Glomerular endothelial cell (primary cell): Measurements from ENCODE around the gene GALNT9. TPM values are rescaled to one million over a fixed set of nuclear protein-coding genes. Genes with fewer than 3 reads are reported as not detected.

Source experiments
- DNase-seq: peaks from one replicate; pipeline ENCODE4 v3.0.0-alpha.2; 2011; ENCODE audit warnings: low read depth, low spot score; ENCODE audit errors: extremely low read depth
- total RNA-seq: library from RNA; depleted of rRNA; stranded (reverse); fragments of >200 nt; gene quantifications from 2 replicates; pipeline ENCODE4 v1.2.3, GENCODE V29; 2015

The GALNT9 gene
- total RNA-seq, 1 donor from 2014 or later: 0.35 TPM

DNA sequence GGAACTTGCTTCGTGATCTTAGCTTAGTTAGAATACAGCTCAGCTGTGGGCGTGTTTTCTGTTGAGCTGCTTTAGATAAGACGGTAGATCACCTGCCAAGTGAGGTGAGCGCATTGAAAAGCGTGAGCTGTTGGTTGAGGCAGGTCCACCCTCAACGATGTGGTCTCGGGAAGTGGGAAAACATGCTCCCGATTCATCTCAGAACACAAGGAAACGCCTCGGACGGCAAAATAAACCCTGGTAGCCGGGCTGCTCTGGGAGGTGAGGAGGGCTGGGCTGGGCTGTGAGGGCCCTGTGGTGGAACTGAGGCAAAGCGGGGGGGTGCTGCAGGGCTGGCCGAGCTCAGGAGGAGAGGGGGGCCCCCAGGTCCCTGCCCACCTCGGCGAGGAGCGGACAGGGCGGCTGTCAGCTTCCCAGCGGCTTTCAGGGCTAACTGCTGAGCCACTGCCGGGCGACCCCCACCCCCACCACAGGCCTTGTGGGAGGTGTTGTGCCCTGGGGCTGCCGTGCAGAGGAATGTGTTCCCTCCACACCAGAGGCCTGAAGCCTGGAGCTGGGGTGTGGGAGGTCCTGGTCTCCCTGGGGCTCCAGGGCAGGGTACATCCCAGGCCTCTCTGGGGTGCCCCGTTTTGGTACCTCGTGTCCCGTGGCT, 154.4 kb downstream of the GALNT9 start:
- DNase-seq: no peak

GRCh38 chr12:132174015-132174838, 155.2 kb downstream of the GALNT9 start:
- no peak for DNase-seq

DNA sequence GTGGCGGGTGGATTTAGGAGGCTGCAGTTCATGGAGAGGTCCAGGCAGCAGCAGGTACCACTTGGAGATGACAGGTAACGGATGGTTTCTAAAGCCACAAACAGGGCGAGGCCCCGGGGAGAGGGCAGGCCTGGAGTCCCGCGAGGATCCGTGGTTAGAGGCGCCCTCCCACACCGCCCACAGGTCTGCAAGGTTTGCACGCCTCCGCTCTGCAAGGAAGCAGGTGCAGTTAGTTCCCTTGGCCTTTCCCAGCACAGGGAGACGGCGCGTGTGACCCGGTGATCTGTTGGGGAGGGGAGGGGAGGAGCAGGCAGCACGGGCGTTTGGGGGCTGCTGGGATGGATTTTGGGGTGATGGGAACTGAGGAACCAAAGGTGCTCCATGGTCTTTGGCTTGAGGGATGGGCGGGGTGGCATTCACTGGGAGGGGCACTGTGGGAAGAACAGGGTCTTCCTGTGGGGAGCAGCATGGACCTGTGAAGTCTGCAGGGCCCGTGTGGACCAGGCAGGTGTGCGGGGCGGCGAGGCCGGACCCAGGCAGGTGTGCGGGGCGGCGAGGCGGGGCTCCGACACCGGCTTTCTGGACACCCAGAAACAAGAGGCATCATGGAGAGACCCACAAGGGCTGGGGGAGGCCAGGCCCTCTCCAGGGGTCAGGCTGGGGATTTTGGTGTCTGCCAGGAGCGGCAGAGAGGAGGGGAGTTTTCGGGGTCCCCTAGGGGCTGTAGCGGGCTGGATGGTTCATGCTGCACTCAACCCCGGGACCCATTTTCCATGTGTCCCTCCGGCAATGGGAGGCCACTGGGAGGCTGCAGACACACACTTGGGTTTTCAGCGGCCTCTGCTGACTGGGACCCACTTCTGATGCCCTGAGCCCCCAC, 156.0 kb downstream of the GALNT9 start:
- no peak for DNase-seq

DNA sequence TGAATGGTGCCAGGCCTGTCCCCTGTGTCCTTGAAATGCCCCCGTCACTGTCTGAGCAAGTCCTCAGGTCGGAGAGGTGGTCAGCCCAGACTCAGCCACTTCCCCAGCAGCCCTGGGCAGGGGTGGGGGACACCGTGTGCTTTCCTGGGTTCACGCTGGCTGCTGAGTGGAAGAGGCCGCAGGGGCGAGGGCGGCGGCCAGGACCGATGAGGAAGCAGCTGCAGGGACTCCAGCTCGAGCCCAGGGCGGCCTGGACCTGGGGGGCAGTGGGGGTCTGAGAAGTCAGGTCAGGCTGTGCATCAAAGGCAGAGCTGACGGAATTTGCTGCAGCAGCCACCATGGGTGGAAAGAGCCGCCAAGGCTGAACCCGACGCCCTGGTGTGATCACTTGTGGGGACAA, 156.8 kb downstream of the GALNT9 start:
- DNase-seq: no peak

- DNase-seq: no peak
Measured at GRCh38 chr12:132171968-132172521, 157.3 kb downstream of the GALNT9 start.

DNA sequence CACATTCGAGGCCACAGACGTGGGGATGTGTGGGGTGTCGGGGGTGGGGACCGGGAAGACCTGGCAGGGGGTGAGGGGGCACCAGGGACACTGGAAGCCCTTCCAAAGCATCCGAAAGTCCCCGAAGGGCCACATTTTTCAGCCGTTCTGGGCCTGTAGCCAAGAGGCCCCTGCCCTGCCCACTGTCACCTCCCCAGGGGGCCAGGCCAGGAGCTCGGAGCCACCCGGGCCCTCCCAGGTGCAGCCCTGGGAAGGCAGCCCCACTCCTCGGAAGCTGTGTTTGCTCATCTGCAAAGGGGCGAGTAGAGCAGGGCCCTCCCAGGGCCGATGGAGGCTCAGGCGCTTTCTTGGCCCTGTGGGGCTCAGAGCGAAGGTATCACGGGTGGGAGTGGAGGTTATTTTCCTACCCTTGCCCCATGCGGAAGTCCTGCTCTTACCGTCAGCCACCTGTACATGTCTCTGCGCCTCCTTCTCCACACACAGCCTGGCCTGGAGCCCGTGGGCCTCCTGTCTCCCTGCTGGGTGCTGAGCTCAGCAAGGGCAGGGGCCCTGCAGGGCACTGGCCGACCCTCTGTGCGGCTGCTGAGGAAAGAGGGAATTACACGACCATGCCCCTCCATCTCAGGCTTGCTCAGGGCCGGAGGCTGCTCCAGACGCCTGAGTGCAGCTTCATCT, 158.0 kb downstream of the GALNT9 start:
- DNase-seq: no peak

- no peak for DNase-seq
Measured at GRCh38 chr12:132170637-132171292, 158.6 kb downstream of the GALNT9 start.

DNA sequence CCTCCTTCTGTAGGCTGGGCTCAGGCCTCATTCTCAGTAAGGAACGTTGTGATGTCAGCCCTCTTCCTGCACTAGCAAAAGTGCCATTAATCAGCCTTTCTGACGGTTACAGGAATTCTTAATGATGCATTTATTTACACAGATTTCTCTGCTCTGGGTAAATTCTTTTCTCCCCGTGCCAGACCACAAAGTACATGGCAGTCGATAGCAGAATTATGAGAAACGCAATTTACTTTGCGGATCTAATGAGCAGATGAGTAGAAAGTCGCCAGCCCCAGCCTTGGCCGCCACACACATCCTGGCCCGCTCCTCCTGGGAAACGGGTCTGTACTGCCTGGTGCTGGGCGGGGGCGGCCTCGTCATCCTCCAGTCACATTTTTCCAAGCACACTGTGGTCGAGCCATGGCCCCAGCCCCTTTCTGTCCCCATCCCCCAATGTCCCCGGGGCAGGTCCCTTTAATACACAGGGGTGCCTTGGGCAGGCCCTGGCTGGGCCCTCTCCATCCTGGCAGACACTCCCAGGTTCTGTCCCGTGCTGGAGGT, 159.2 kb downstream of the GALNT9 start:
- DNase-seq: peak; percentile 47

- DNase-seq: no peak
Measured at GRCh38 chr12:132169376-132169775, 160.0 kb downstream of the GALNT9 start.

DNA sequence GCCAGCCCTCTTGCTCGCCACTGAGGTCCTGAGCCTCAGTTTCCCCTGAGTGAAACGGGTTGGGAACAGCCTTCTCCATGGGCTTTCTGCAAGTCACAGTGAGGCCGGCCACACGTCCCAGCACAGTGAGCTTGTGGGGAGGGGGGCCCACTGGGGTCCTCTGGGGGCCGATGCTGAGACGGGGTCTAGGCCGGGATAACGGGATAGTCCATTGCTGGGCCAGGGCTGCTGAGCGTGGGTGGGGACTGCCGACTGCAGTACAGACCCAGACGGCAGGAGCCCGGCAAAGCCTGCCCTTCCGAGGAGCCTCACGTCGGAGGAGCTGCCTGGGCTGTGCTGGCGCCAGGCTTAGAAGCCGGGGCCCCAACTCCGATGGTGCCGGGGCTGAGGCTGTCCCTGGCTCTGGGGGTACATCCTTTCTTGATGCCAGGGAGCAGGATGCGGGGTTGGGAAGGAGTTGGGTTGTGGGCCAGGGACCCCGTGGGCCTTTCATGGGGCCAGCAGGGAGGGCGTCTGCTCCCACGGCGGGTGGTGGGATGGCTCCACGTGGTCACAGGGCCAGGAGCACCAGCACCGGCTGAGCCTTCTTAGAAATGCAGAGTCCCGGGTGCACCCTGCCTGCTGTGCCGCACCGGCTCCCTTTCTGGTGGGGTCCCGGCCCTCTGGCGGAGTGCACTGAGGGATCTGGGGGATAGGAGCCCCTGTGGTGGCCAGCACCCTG, 160.9 kb downstream of the GALNT9 start:
- DNase-seq: no peak

DNA sequence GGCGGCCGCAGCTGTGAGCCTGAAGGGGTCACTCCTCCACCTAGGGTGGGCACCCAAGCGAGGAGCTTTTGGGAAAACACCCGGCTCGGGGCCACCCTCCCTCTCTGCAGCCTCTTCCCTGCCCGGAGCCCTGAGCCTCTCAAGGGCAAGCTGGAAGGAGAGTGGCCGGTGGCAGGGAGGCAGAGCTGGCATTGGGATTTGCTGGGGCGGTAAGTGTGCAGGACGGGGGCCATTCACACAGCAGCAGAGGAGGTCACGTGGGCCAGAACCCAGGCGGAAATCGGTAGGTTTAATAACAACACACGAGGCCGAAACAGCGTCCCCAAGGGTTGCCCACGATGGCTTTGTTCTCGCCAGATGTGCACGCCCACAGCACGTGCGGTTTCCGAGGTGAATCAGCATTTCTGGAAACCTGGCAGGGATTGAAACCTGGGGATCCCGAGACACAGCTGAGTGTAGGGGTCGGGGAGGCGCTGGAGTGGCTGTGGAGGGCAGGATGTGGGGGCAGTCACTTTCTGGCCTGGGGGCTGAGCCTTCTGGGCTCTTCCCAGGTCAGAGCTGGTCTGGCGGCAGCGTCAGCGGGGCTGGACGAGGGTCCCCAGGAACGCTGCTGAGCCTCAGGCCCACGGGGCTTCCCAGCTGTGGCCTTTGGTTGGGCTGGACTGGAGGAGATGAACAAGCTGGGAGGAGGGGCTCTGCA, 161.6 kb downstream of the GALNT9 start:
- DNase-seq: no peak

DNA sequence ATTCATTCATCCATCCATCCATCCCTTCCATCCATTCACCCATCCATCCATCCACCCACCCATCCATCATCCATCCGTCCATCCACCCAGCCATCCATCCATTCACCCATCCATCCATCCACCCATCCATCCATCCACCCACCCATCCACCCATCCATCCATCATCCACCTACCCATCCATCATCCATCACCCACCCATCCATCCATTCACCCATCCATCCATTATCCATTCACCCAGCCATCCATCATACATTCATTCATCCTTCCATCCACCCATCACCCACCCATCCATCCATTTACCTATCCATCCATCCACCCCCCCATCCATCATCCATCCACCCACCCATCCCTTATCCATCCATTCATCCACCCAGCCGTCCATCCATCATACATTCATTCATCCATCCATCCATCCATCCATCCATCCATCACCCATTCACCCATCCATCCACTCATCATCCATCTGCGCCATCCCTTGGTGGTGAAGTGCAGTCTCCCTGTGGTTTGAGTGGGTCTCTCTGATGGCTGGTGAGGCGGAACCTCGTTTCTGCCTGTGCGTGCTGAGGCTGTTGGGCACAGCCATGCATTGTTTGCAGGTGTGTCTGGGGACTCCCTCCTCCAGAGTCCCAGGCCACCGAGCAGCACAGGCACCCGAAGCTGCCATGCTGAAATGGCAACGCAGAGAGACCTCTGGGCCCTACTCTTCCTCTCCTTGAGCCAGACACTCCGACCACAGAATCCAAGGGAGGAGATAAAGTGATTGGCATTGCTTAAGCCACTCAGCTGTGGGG, 162.4 kb downstream of the GALNT9 start:
- no peak for DNase-seq

DNA sequence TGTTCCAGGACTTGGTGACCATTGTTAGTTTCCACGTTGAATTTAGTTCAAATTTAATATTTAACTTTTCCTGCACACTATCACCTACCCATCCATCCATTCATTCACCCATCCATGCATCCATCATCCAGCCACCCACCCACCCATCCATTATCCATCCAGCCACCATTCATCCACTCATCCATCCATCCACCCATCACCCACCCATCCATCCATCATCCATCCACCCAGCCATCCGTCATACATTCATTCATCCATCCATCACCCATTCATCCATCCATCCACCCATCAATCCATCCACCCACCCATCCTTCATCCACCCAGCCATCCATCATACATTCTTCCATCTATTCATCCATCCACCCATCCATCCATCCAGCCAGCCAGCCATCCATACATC, 163.3 kb downstream of the GALNT9 start:
- DNase-seq: no peak

DNA sequence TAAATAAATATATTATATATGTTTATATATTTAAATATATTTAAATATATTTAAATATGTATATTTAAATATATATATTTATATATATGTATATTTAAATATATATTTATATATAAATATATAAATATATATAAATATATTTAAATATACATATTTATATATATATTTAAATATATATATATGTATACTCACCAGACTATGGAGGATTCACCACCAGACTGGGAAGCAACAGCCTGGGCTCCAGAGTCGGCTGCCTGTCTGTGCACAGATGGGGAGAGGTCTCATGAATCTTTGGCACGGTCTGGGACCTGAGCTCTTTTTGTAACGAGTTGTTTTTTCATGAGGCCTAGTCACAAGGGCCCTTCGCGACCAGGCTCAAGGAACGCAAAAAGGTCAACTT, 163.8 kb downstream of the GALNT9 start:
- no peak for DNase-seq

GRCh38 chr12:132164426-132164825, 165.0 kb downstream of the GALNT9 start:
- no peak for DNase-seq

GRCh38 chr12:132163911-132164288, 165.5 kb downstream of the GALNT9 start:
- no peak for DNase-seq

GRCh38 chr12:132163041-132163910, 166.1 kb downstream of the GALNT9 start:
- DNase-seq: no peak
